IPS-NIHi7 (cell line): ENCODE data around the gene CCDC12.

ENCODE experiments used
- DNase-seq: peaks from one replicate; pipeline ENCODE4 v3.0.0; 2012; ENCODE audit warnings: mixed read lengths; ENCODE audit errors: extremely low spot score

Gene CCDC12

GRCh38 chr3:46996689-46997452 is 20.3 kb upstream of the CCDC12 start:
- no peak for DNase-seq

DNA sequence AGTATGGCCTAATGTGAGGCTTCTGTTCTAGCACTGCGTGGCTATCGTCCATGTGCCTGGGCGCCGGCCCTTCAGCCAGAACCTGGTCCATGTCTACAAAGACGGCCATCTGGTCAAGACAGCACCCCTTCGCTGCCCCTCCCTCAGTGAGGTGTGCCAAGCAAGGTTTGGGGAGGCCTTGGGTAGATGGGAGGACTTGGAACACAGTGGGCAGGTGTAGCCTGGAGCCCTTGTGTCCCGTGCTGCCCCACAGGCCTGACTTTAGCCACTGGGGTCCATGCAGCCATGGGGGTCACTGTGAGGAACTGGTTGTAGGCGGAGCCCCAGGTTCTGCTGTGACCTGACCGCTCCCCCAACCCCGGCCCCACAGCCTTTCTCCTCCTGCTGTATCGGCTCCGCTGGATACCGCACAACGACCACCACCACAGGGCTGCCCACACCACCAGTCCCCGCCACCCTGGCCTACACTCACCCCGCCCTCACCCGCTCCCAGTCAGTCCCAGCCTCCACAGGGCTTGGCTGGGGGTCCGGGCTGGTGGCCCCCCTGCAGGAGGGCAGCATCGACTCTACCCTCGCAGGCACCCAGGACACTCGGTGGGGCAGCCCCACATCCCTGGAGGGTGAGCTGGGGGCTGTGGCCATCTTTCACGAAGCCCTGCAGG is 19.5 kb upstream of the CCDC12 start:
- DNase-seq, result no peak

DNA sequence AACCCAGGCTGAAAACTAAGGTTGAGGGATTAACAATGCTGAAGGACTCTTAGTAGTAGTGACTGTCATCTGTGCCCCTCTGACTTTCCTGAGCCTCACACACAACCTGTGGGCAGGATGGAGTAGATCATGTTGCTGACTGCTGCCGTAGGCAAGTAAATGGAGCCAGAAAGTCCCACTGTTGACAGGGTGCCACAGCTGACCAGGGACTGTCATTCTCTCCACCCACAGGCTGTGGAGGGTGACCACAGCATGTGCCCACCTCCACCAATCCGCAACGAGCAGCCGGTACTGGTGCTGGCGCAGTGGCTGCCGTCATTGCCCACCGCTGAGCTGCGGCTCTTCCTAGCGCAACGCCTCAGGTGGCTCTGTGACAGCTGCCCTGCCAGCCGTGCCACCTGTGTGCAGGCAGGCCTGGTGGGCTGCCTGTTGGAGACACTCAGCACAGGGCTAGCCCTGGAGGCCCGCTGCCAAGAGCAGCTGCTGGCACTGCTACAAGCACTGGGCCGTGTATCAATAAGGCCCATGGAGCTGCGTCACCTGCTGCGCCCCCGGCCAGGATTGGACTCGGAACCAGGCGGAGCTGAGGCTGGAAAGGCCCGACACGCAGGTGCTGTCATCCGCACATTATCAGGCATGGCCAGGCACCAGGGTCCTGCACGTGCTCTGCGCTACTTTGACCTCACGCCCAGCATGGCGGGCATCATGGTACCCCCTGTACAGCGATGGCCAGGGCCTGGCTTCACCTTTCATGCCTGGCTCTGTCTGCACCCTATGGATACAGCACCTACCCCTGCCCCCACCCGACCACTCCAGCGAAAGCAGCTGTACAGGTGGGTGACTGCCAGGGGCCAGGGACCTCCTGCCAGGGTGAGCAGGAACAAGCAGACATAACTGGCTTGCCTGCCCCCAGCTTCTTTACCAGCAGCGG is 18.5 kb upstream of the CCDC12 start:
- no peak for DNase-seq

- DNase-seq, result no peak
Observed at GRCh38 chr3:46993986-46994385, 17.4 kb upstream of the CCDC12 start.

DNA sequence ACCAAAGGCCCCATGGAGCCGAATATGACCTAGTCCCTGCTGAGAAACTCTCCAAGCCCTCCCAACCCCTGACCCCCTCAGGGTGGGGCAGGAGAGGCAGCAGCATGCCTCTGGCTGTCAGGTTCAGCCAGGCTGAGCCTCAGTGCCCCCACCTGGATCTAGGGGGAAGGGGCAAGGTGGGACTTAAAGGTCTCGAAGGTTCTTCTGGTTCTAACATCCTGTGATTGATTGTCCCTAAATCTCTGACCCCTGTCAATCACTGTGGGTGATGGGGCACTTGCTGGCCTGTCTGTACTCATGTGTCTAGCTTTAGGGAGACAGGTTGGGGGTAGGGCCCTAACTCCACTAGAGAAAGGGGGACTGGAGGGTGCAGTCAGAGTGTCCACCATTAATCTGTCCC is 16.7 kb upstream of the CCDC12 start:
- no peak for DNase-seq

GRCh38 chr3:46992231-46992630 is 15.7 kb upstream of the CCDC12 start:
- DNase-seq, result no peak

DNA sequence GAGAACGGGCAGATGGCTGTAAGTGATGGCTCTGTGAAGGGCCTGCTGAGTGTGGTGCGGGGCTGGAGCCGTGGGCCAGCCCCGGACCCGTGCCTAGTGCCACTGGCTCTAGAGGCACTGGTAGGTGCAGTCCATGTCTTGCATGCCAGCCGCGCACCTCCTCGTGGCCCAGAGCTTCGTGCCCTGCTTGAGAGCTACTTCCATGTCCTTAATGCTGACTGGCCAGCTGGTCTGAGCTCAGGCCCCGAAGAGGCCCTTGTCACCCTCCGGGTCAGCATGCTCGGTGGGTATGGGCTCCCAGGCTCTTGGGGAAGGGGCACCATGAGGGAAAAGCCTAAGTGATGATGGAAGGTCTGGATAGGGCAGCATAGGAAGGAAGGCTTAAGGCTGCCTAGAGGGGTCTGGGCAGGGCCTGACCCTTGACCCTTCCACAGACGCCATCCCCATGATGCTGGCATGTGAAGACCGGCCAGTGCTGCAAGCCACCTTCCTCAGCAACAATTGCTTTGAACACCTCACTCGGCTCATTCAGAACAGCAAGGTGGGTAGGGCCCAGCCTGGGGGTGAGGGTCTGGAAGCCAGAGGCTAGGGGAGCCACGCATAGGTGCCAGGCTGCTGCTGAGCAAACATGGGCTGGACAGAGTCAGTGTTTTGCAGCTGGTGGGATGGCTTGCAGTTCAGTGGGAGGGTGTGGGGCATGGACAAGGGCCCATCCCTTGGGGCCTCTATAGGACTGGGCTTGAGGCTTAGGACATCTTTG is 15.0 kb upstream of the CCDC12 start:
- no peak for DNase-seq

DNA sequence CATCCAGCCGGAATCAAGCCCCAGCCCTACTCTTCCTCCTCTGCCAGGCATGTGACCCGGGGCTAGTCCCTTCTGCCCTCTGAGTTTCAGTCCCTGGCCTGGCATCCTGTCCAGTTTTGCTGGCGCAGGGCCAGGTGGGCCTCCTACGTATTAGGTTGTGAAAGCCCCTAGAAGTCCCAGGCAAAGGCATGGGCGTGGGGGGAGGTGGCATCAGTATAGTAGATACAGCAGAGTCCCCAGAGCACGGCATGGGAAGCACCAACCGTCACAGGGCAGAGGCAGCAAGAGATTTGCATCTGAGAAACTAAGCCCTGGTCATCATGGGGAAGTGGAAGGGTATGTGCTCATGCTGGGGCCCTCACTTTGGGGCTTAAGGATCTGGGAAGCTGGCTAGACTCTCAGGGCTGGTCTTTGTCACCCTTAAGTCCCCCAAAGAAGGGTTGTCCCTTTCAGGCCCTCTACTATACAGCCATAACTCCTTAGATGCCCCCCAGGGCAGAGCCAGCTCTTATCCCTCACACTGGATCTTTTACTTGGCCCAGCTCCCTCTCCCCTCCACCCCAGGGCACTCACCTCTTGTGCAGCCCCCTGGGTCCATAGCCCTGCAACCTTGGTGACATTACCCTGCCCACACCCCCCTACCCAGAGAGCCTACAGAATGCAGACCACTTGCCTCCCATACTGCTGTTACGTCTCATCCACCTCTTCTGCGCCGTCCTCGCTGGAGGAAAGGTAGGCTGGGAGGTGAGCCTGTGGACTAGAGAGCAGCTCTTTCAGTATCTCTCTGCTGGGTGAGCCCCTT is 14.2 kb upstream of the CCDC12 start:
- DNase-seq, result no peak

GRCh38 chr3:46989146-46989810 is 12.7 kb upstream of the CCDC12 start:
- peak; percentile 69 for DNase-seq

- no peak for DNase-seq
Observed at GRCh38 chr3:46988616-46989015, 12.1 kb upstream of the CCDC12 start.

GRCh38 chr3:46987743-46988401 is 11.3 kb upstream of the CCDC12 start:
- peak; percentile 76 for DNase-seq

GRCh38 chr3:46987319-46987742 is 10.8 kb upstream of the CCDC12 start:
- peak; percentile 51 for DNase-seq

- no peak for DNase-seq
Observed at GRCh38 chr3:46986782-46987310, 10.3 kb upstream of the CCDC12 start.

DNA sequence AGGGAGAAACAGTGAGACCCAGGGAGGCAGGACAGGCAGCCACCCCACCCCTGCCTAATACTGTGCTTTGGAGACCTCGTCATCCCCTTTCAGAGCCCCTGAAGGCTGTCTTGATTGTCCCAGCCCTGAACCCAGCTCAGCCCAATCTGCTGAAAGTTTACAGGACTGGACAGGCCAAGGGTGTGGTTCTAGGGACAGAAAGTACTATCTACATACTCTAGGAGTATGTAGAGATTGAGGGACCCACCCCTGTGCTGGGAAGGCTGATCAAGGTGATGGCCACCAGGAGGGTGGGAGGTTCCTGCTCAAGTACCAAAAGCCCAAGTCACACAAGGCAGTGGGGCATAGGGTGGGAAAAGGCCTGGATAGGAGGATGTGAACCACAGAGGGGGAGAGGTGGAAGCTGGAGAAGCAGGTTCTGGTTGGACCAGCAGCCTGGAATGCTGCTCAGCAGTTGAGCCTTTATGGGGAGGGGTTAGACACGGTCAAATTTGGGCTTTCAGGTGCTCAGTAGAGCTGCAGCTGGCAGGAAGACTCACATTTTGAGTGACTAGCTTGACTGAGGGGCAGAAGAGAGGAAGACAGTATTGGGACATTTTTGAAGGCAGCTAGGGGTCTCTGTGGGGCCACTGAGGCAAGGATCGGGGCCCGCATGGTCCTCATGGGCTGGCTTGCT is 9.6 kb upstream of the CCDC12 start:
- DNase-seq, result no peak

GRCh38 chr3:46985588-46985987 is 9.0 kb upstream of the CCDC12 start:
- no peak for DNase-seq

GRCh38 chr3:46984591-46985459 is 8.3 kb upstream of the CCDC12 start:
- DNase-seq, result no peak

GRCh38 chr3:46982546-46982945 is 6.0 kb upstream of the CCDC12 start:
- no peak for DNase-seq
